ENCODE data around the gene WWOX.

GRCh38 chr16:78177218-78177617, 77.8 kb downstream of the WWOX start:
- TF ChIP-seq POLR2AphosphoS5 (IDR thresholded peaks at IDR 0.05) (no peak), CTCF (IDR thresholded peaks at IDR 0.05) (no peak)
